Activated T-helper 17 cell treated with anti-CD3 and anti-CD28 coated beads, Interleukin-2, amount 50 U/mL, for 72 hours (primary cell): Measurements from ENCODE around the gene CA10. TPM values are rescaled to one million over a fixed set of nuclear protein-coding genes. Genes with fewer than 3 reads are reported as not detected.

Source experiments
- ATAC-seq: fragments of 150-1000 bp; cut with Tn5 transposase; replicated peaks from 2 replicates; pipeline ENCODE4 v1.10.0; 2021; ENCODE audit warnings: mild to moderate bottlenecking, moderate library complexity
- H3K27ac Mint-ChIP-seq: one replicate; pipeline ENCODE4 v1.8.0; 2022; ENCODE audit warnings: mixed read lengths
- H3K27me3 Mint-ChIP-seq: one replicate; pipeline ENCODE4 v1.8.0; 2022; ENCODE audit warnings: mixed read lengths
- H3K36me3 Mint-ChIP-seq: one replicate; pipeline ENCODE4 v1.8.0; 2022; ENCODE audit warnings: low read depth, mild to moderate bottlenecking, mixed read lengths
- H3K4me1 Mint-ChIP-seq: one replicate; pipeline ENCODE4 v1.8.0; 2022; ENCODE audit warnings: mixed read lengths
- H3K4me3 Mint-ChIP-seq: one replicate; pipeline ENCODE4 v1.8.0; 2022; ENCODE audit warnings: mild to moderate bottlenecking, mixed read lengths
- H3K9me3 Mint-ChIP-seq: one replicate; pipeline ENCODE4 v1.8.0; 2022; ENCODE audit warnings: mixed read lengths
- total RNA-seq, 2 donors: library from RNA; stranded (reverse); gene quantifications; one replicate each; pipeline ENCODE4 v1.2.3, GENCODE V29; 2022

The CA10 gene
- total RNA-seq, 2 donors from 2014 or later: 0.56 TPM; not detected in 1

- Mint-ChIP-seq H3K27ac (no peak overlapping the region), H3K27me3 (peaks cover 37% of the 10 kb centered on the region), H3K9me3 (no peaks in the 10 kb centered on the region), H3K36me3 (no peaks in the 10 kb centered on the region), H3K4me3 (no peak overlapping the region), H3K4me1 (no peaks in the 10 kb centered on the region)
- ATAC-seq: no peak
Measured at GRCh38 chr17:51710634-51710979, 447.9 kb downstream of the CA10 start.

- H3K9me3 Mint-ChIP-seq: no peaks in the 10 kb centered on the region
- H3K27me3 Mint-ChIP-seq: peaks cover 40% of the 10 kb centered on the region
- ATAC-seq: no peak
- H3K4me1 Mint-ChIP-seq: no peaks in the 10 kb centered on the region
- no peak overlapping the region for H3K27ac Mint-ChIP-seq
- no peak overlapping the region for H3K4me3 Mint-ChIP-seq
- H3K36me3 Mint-ChIP-seq: no peaks in the 10 kb centered on the region
Measured at GRCh38 chr17:51709694-51710633, 448.6 kb downstream of the CA10 start.

- Mint-ChIP-seq H3K36me3 (no peaks in the 10 kb centered on the region), H3K9me3 (no peaks in the 10 kb centered on the region), H3K4me3 (no peak overlapping the region), H3K4me1 (no peaks in the 10 kb centered on the region), H3K27me3 (peaks cover 34% of the 10 kb centered on the region), H3K27ac (no peak overlapping the region)
- no peak for ATAC-seq
Measured at GRCh38 chr17:51707216-51707615, 451.3 kb downstream of the CA10 start.

DNA sequence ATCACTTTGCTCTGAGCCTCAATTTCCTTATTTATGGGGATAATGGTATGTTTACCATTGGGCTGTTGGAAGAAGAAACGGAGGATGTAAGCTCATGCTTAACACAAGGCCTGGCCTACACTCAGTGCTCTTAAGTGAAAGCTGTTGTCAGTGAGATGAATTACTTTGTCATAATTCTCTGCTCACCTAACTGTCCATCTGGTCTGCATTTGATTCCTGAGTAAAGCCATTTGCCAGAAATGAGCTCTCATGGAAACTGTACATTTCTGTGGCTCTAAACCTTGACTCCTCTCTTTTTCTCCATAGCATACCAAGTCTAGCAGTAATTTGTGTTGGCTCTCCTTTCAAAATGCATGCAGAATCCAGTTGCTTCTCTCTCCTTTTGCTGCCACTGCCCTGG, 452.4 kb downstream of the CA10 start:
- no peaks in the 10 kb centered on the region for H3K9me3 Mint-ChIP-seq
- H3K4me1 Mint-ChIP-seq: no peaks in the 10 kb centered on the region
- ATAC-seq: no peak
- peaks cover 28% of the 10 kb centered on the region for H3K27me3 Mint-ChIP-seq
- H3K36me3 Mint-ChIP-seq: no peaks in the 10 kb centered on the region
- no peak overlapping the region for H3K4me3 Mint-ChIP-seq
- no peak overlapping the region for H3K27ac Mint-ChIP-seq

DNA sequence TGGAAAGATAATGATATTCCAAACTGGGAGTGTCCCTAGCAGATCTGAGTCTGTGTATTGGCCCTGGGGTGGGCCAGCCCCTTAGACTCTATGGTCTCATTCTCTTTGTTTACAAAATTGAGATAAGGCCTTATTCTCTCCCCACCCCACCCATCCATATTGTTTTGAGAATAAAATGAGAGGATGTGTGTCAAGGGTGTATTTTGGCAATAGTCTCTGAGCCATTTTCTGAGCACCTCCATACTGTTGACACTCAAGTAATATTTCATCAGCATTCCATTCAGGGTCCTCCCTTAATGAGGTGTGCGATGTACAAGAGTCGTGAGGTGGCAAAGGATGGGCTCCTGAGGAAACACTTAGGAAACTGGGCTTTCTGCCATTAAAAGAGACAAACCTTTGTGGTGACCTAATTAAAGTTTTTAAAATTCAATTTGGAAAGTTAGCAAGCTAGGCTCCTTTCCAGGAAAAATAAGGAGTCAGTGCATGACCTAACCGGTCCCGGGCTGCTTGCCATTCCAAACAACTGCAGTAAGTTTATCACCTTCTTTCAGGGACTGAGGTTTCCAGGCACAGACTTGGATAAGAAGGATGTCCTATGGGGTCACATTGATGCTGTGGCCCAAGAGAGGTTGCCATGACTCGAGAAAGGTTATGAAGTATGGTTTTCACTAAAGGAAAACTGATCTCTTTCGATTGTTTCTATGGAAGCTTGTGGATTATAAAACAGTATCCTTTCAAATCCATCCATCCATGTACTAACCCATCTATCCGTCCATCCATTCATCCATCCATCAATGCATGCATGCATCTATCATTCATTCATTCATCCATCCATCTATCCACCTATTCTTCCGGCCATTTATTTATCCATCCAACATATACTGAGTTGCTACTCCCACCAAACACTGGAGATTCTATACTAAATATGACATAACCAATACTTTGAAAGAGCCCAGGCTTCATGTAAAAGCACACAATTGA, 454.9 kb downstream of the CA10 start:
- H3K9me3 Mint-ChIP-seq: no peaks in the 10 kb centered on the region
- peaks cover 27% of the 10 kb centered on the region for H3K27me3 Mint-ChIP-seq
- H3K4me3 Mint-ChIP-seq: no peak overlapping the region
- no peaks in the 10 kb centered on the region for H3K4me1 Mint-ChIP-seq
- no peak for ATAC-seq
- H3K36me3 Mint-ChIP-seq: no peaks in the 10 kb centered on the region
- no peak overlapping the region for H3K27ac Mint-ChIP-seq

DNA sequence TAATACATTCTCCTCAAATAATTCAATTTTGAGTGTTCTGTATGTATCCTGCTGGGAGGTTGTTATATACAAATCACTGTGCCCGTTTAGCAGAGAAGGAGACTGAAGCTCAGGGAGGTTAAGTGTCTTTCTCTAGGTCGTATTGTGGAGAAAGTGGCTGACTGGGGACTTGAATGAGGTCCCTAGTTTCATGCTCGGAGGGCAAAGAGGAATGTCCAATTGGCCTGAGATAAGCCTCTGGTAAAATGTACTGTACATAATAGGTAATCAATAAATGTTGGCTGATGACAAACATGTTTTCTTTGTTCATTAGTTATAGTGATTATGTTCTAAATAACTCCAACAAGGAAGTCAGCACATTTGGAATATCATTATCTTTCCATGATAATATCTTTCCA, 455.6 kb downstream of the CA10 start:
- Mint-ChIP-seq H3K9me3 (no peaks in the 10 kb centered on the region), H3K27ac (no peak overlapping the region), H3K27me3 (peaks cover 32% of the 10 kb centered on the region), H3K4me1 (no peaks in the 10 kb centered on the region), H3K36me3 (no peaks in the 10 kb centered on the region), H3K4me3 (no peak overlapping the region)
- ATAC-seq: no peak

DNA sequence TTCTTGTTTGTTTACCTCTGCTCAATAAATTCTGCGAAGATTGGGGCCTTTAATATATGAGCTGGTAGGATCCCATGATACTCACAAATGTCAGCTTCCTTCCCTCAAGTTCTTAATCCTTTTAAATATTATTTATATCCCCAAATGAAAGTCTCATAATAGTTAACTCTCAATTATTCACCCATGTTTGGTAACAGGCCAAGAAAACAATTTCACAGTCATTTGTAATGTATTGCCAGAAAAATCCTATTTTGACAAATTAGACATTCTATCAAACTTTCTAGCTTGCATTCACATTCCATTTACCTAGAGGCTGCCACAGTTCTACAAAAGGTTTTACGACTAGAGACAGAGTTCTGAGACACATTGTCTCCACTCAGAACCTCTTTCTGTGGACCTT, 457.0 kb downstream of the CA10 start:
- ATAC-seq: no peak
- H3K4me3 Mint-ChIP-seq: no peak overlapping the region
- peaks cover 2% of the 10 kb centered on the region for H3K9me3 Mint-ChIP-seq
- H3K27me3 Mint-ChIP-seq: peaks cover 33% of the 10 kb centered on the region
- H3K4me1 Mint-ChIP-seq: no peaks in the 10 kb centered on the region
- H3K27ac Mint-ChIP-seq: no peak overlapping the region
- H3K36me3 Mint-ChIP-seq: no peaks in the 10 kb centered on the region

DNA sequence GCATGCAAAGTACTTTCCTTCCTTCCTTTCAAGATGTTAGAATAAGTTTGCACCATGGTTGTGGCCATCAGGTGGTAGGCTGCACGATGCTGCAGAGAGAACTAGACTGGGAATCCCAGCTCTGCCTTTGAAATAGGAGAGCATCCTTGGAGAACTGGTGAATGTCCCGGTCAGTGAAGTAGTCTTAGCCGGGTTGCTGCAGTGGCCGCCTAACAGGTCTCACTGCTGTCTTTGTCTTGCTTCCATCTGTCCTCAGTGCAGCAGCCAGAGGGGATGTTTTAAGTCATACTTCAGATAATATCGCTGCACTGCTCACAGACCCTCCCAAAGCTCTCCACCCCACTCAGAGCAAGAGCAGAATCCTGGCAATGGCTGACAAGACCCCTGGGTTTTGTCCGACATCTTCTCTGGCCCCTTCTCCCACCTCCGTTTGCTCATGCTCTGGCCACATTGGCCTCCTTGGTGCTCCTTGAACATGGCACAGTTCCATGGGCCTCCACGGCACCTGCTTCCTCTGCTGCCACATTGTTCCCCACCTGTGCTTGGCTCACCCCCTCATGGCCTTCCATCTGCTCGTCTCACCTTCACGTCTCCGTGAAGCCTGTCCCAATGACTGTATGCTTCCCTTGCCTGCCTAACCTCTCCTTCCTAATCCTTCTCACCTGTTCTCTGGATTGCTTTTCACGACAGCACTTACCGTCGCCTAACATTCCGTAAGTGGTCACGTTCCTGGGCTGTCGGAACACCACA, 458.3 kb downstream of the CA10 start:
- Mint-ChIP-seq H3K4me1 (no peaks in the 10 kb centered on the region), H3K27me3 (peaks cover 37% of the 10 kb centered on the region), H3K4me3 (no peak overlapping the region), H3K27ac (no peak overlapping the region), H3K9me3 (peaks cover 4% of the 10 kb centered on the region), H3K36me3 (no peaks in the 10 kb centered on the region)
- no peak for ATAC-seq

GRCh38 chr17:51699303-51699702, 459.2 kb downstream of the CA10 start:
- Mint-ChIP-seq H3K4me3 (no peak overlapping the region), H3K36me3 (no peaks in the 10 kb centered on the region), H3K9me3 (peaks cover 7% of the 10 kb centered on the region), H3K27me3 (peaks cover 38% of the 10 kb centered on the region), H3K27ac (no peak overlapping the region), H3K4me1 (no peaks in the 10 kb centered on the region)
- ATAC-seq: no peak

DNA sequence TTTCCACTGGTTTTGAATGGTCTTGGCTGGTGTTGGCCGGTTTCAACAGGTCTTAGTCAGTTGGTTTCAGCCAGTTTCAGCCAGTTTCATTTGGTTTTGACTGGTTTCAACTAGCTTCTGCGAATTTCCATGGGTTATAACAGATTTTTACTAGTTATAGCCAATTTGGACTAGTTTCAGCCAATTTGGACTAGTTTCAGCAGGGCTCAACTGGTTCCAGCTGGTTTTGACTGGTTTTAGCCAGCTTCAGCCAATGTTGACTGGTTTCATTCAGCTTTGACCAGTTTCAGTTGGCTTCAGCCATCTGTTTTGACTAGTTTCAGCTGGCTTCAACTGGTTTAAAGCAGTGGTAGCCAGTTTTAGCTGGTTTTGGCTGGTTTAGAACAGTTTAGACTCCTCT, 465.6 kb downstream of the CA10 start:
- no peak for ATAC-seq
- Mint-ChIP-seq H3K36me3 (no peaks in the 10 kb centered on the region), H3K27ac (no peak overlapping the region)

DNA sequence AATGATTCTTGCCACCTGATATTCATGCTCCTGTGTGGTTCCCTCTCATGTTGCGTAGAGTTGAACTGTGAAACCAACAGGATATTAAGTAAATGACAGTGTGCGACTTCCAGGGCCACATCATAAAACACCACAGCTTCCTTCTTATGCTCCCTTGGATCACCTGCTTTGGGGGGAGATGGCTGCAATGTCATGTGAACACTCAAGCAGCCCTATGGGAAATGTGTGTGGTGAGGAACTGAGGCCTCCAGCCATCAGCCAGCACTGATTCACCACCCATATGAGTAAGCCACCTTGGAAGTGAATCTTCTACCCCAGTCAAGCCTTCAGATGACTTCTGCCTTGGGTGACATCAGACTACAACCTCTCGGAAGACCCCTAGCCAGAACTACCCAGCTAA, 470.6 kb downstream of the CA10 start:
- ATAC-seq: no peak
- H3K27ac Mint-ChIP-seq: no peak overlapping the region
- H3K4me1 Mint-ChIP-seq: no peaks in the 10 kb centered on the region
- H3K27me3 Mint-ChIP-seq: no peaks in the 10 kb centered on the region
- H3K36me3 Mint-ChIP-seq: no peaks in the 10 kb centered on the region
- no peak overlapping the region for H3K4me3 Mint-ChIP-seq
- H3K9me3 Mint-ChIP-seq: peaks cover 6% of the 10 kb centered on the region

More for the DNA sequence above, 465.6 kb downstream of the CA10 start:
- Mint-ChIP-seq H3K27me3 (peaks cover 17% of the 10 kb centered on the region), H3K9me3 (peaks cover 14% of the 10 kb centered on the region), H3K4me3 (no peak overlapping the region), H3K4me1 (no peaks in the 10 kb centered on the region)

GRCh38 chr17:51685287-51685909, 473.1 kb downstream of the CA10 start:
- H3K27ac Mint-ChIP-seq: no peak overlapping the region
- no peak overlapping the region for H3K4me3 Mint-ChIP-seq
- peaks cover 2% of the 10 kb centered on the region for H3K9me3 Mint-ChIP-seq
- no peaks in the 10 kb centered on the region for H3K4me1 Mint-ChIP-seq
- peaks cover 8% of the 10 kb centered on the region for H3K27me3 Mint-ChIP-seq
- no peaks in the 10 kb centered on the region for H3K36me3 Mint-ChIP-seq
- ATAC-seq: no peak

- H3K4me3 Mint-ChIP-seq: no peak overlapping the region
- no peak for ATAC-seq
- H3K27me3 Mint-ChIP-seq: peaks cover 14% of the 10 kb centered on the region
- no peaks in the 10 kb centered on the region for H3K36me3 Mint-ChIP-seq
- H3K27ac Mint-ChIP-seq: no peak overlapping the region
- H3K4me1 Mint-ChIP-seq: no peaks in the 10 kb centered on the region
- H3K9me3 Mint-ChIP-seq: no peaks in the 10 kb centered on the region
Measured at GRCh38 chr17:51684214-51684613, 474.3 kb downstream of the CA10 start.

GRCh38 chr17:51683291-51683690, 475.2 kb downstream of the CA10 start:
- Mint-ChIP-seq H3K4me1 (no peaks in the 10 kb centered on the region), H3K9me3 (no peaks in the 10 kb centered on the region), H3K27me3 (peaks cover 14% of the 10 kb centered on the region), H3K4me3 (no peak overlapping the region), H3K36me3 (no peaks in the 10 kb centered on the region), H3K27ac (no peak overlapping the region)
- ATAC-seq: no peak
